ENCODE data around the gene NPB.

DNA sequence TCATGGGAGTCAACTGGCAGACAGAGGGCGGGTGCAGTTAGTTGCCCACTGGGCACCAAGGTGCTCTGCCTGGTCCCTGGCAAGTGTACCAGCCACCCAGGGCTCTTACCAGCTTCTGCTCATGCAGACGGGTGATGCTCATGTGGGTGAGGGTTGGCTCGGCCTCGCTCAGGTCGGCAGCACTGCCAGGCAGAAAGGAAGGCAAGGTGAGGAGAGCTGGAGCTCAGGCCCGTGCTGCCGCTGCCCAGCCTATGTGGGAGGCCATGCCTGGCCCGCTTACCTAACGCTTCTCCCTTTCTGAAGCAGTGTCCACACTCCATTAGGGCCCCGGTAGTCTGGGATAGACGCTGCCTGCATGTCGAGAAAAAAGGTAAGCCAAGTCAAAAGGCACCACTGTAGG lies 13.3 kb downstream of the NPB start:
- no peak for TF ChIP-seq TAF1 (IDR thresholded peaks at IDR 0.05; ENCODE audit: borderline replicate concordance, insufficient read depth, low read length)
- no peak for TF ChIP-seq SIN3A (IDR thresholded peaks at IDR 0.05; ENCODE audit: borderline replicate concordance, insufficient read depth, low read length)
- no peak for TF ChIP-seq FOXP2 (optimal IDR thresholded peaks at IDR 0.05; ENCODE audit: borderline replicate concordance, extremely low read depth, extremely low read length, insufficient read depth)
